ENCODE data around the gene FARP2. TPM values are rescaled to one million over a fixed set of nuclear protein-coding genes. Genes with fewer than 3 reads are reported as not detected.

FARP2 gene
- total RNA-seq, 2 donors from 2014 or later: 11.1 to 21.5 TPM

GRCh38 chr2:241329669-241330615 is 26.1 kb upstream of the FARP2 start:
- TF ChIP-seq, protein P1, sequence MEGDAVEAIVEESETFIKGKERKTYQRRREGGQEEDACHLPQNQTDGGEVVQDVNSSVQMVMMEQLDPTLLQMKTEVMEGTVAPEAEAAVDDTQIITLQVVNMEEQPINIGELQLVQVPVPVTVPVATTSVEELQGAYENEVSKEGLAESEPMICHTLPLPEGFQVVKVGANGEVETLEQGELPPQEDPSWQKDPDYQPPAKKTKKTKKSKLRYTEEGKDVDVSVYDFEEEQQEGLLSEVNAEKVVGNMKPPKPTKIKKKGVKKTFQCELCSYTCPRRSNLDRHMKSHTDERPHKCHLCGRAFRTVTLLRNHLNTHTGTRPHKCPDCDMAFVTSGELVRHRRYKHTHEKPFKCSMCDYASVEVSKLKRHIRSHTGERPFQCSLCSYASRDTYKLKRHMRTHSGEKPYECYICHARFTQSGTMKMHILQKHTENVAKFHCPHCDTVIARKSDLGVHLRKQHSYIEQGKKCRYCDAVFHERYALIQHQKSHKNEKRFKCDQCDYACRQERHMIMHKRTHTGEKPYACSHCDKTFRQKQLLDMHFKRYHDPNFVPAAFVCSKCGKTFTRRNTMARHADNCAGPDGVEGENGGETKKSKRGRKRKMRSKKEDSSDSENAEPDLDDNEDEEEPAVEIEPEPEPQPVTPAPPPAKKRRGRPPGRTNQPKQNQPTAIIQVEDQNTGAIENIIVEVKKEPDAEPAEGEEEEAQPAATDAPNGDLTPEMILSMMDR (IDR thresholded peaks at IDR 0.05): no peak
- Histone ChIP-seq H3K9me3 (no peaks in the 10 kb centered on the region), H3K36me3 (peaks cover 27% of the 10 kb centered on the region), H3K27me3 (no peaks in the 10 kb centered on the region), H3K4me3 (no peak overlapping the region), H3K27ac (no peak overlapping the region), H3K4me1 (peaks cover 0 to 4% of the 10 kb centered on the region in 2 donors)
- DNase-seq (ENCODE audit: low spot score): no peak

GRCh38 chr2:241330616-241330981 is 25.5 kb upstream of the FARP2 start:
- no peaks in the 10 kb centered on the region for H3K9me3 ChIP-seq
- H3K4me3 ChIP-seq: no peak overlapping the region
- H3K27me3 ChIP-seq: no peaks in the 10 kb centered on the region
- H3K4me1 ChIP-seq: no peaks in the 10 kb centered on the region
- TF ChIP-seq, protein P1 (IDR thresholded peaks at IDR 0.05): no peak
- H3K27ac ChIP-seq: no peak overlapping the region
- no peak for DNase-seq (ENCODE audit: low spot score)
- H3K36me3 ChIP-seq: peaks cover 31% of the 10 kb centered on the region

DNA sequence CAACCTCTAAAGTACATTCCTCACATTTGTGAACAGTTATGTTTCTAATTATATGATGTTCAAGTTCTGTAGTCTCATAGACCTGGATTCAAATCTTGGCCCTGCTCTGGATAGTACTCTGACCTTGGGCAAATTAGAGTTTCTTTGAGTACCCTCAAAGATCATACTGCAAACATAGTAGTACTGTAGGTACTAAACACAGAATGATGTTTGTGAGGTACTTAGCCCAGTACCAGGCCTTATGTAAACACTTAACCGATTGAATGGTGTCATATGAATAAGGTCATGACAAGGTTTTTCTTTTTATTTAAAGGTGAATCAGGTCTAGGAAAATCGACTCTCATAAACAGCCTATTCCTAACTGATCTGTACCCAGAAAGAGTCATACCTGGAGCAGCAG is 21.3 kb upstream of the FARP2 start:
- Histone ChIP-seq H3K4me1 (no peaks in the 10 kb centered on the region), H3K4me3 (no peak overlapping the region), H3K27me3 (no peaks in the 10 kb centered on the region), H3K9me3 (no peaks in the 10 kb centered on the region), H3K27ac (no peak overlapping the region), H3K36me3 (peaks cover 34% of the 10 kb centered on the region)
- no peak for DNase-seq (ENCODE audit: low spot score)
- TF ChIP-seq, protein P1 (IDR thresholded peaks at IDR 0.05): no peak

- peaks cover 67% of the 10 kb centered on the region for H3K36me3 ChIP-seq
- TF ChIP-seq, protein P1 (IDR thresholded peaks at IDR 0.05): no peak
- H3K27me3 ChIP-seq: no peaks in the 10 kb centered on the region
- peaks cover 0 to 7% of the 10 kb centered on the region in 2 donors for H3K4me1 ChIP-seq
- H3K4me3 ChIP-seq: no peak overlapping the region
- DNase-seq (ENCODE audit: low spot score): no peak
- no peaks in the 10 kb centered on the region for H3K9me3 ChIP-seq
- H3K27ac ChIP-seq: peak overlapping the region in 1 of 2 donors; percentile 11
Measured at GRCh38 chr2:241339839-241340630, 16.1 kb upstream of the FARP2 start.

DNA sequence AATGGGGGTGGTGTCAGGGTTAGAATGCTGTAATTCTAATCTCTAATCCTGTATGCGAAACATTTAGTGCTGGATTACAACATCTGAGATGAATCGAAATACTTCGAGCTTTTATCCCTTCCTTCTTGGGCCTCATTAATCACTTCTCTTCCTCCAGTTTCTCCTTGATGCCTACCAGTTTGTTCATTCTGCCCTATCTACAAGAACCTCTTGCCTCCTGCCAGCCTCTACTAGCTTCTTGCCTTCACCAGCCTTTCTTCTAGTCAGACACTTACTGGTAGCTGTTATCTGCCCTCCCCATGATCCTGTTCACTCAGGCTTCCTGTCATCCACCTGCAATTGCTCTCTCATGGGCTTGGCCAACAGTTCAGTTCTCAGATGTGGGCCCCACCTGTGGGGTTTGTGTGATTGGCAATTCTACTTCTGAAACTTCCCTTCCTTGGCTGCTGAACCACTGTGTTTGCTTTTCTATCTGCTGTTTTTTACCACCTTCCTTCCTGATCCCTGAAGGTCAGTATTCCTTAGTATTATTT is 15.4 kb upstream of the FARP2 start:
- H3K27me3 ChIP-seq: no peaks in the 10 kb centered on the region
- DNase-seq (ENCODE audit: low spot score): no peak
- H3K27ac ChIP-seq: peak overlapping the region in 1 of 2 donors; percentile 11
- H3K9me3 ChIP-seq: no peaks in the 10 kb centered on the region
- TF ChIP-seq, protein P1 (IDR thresholded peaks at IDR 0.05): no peak
- peaks cover 69% of the 10 kb centered on the region for H3K36me3 ChIP-seq
- H3K4me3 ChIP-seq: no peak overlapping the region
- H3K4me1 ChIP-seq: peaks cover 0 to 7% of the 10 kb centered on the region in 2 donors
